ENCODE data around the gene LRRC8A. TPM values are rescaled to one million over a fixed set of nuclear protein-coding genes. Genes with fewer than 3 reads are reported as not detected.

The LRRC8A gene
- total and polyA plus RNA-seq, 2 experiments from 2014 or later: 37.3 to 80.5 TPM

DNA sequence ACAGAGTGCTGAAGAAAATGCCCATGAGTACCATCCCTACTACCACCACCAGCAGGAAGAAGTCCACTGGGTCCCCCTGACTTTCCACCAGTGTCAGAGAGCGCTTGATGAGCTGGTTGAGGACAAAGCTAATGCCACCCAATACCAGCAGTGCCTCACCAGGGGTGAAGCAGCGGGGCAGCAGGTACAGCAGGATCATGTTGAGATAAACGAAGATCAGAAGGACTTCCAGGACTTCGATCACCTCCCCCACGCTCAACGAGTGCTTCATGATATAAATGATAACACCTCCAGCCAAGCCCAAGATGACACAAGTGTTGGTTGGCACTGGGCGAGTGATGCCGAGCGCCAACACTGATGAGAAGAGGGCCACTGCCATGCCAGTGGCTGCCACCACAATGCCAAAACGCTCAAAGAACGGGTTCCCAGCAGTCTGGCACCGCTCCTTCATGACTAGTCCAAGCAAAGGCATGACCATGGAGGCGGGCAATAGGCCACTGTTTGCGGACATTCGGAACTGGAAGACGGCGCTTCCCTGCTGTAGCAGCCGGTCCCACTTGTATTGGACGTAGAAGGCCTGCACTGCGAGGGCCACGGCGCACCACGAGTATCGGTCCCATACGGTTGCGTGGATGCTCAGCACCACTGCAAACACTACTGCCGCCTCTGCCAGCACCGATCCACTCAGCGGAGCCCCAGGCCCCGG, 64.8 kb downstream of the LRRC8A start (continued):
- TF ChIP-seq, protein P1, sequence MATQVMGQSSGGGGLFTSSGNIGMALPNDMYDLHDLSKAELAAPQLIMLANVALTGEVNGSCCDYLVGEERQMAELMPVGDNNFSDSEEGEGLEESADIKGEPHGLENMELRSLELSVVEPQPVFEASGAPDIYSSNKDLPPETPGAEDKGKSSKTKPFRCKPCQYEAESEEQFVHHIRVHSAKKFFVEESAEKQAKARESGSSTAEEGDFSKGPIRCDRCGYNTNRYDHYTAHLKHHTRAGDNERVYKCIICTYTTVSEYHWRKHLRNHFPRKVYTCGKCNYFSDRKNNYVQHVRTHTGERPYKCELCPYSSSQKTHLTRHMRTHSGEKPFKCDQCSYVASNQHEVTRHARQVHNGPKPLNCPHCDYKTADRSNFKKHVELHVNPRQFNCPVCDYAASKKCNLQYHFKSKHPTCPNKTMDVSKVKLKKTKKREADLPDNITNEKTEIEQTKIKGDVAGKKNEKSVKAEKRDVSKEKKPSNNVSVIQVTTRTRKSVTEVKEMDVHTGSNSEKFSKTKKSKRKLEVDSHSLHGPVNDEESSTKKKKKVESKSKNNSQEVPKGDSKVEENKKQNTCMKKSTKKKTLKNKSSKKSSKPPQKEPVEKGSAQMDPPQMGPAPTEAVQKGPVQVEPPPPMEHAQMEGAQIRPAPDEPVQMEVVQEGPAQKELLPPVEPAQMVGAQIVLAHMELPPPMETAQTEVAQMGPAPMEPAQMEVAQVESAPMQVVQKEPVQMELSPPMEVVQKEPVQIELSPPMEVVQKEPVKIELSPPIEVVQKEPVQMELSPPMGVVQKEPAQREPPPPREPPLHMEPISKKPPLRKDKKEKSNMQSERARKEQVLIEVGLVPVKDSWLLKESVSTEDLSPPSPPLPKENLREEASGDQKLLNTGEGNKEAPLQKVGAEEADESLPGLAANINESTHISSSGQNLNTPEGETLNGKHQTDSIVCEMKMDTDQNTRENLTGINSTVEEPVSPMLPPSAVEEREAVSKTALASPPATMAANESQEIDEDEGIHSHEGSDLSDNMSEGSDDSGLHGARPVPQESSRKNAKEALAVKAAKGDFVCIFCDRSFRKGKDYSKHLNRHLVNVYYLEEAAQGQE (IDR thresholded peaks at IDR 0.05; ENCODE audit: unreplicated experiment): no peak
- TF ChIP-seq CREB1 (CRISPR knock-in tag; IDR thresholded peaks at IDR 0.05; ENCODE audit: low read depth) (no peak), ZNF114 (CRISPR knock-in tag; IDR thresholded peaks at IDR 0.05) (no peak)
- TF ChIP-seq, protein P2, sequence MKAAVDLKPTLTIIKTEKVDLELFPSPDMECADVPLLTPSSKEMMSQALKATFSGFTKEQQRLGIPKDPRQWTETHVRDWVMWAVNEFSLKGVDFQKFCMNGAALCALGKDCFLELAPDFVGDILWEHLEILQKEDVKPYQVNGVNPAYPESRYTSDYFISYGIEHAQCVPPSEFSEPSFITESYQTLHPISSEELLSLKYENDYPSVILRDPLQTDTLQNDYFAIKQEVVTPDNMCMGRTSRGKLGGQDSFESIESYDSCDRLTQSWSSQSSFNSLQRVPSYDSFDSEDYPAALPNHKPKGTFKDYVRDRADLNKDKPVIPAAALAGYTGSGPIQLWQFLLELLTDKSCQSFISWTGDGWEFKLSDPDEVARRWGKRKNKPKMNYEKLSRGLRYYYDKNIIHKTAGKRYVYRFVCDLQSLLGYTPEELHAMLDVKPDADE (IDR thresholded peaks at IDR 0.05): no peak

DNA sequence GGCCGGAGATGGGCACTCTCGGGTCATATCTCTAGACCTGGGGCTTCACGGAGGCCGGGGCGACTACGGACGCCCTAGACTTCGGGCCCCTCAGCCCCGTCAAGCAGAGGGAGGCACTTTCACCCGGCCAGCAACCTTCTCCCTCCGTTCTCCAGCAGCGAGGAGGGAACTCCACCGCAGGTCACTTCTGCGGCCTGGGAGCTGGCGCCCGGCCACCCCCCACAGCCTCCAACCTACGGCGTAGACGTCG, 65.3 kb downstream of the LRRC8A start:
- Histone ChIP-seq H3K36me3 (ENCODE audit: insufficient read depth) (peaks cover 13% of the 10 kb centered on the region; the same call in 1 of the 2 replicates), H3K79me2 (replicated peaks; ENCODE audit: insufficient read depth) (peaks cover 35% of the 10 kb centered on the region), H3F3A (replicated peaks; ENCODE audit: low read depth) (0 out of 2 replicates have a peak, but pooled peaks cover 6% of the 10 kb centered on the region), H3K27ac (ENCODE audit: low read depth) (peak overlapping the region; percentile 72; the same call in 1 of the 2 replicates), H3K9me2 (ENCODE audit: insufficient read depth) (no peaks in the 10 kb centered on the region), H2AFZ (peak overlapping the region; percentile 69; the same call in 1 of the 2 replicates), H3K27me3 (ENCODE audit: insufficient read depth) (no peaks in the 10 kb centered on the region), H3K4me3 (peak overlapping the region; percentile 99), H3K4me1 (ENCODE audit: insufficient read depth) (no peaks in the 10 kb centered on the region; the same call in 1 of the 2 replicates), H3K4me2 (peak overlapping the region; percentile 99), H4K20me1 (replicated peaks; ENCODE audit: insufficient read depth) (no peaks in the 10 kb centered on the region; the same call in none of the 2 replicates)
- DNase-seq (ENCODE audit: low spot score) (no peak), ATAC-seq (peak; percentile 55)
- Mint-ChIP-seq H3K9me3 (no peaks in the 10 kb centered on the region), H3K4me1 (peaks cover 18% of the 10 kb centered on the region), H3K36me3 (ENCODE audit: low read depth) (peaks cover 41% of the 10 kb centered on the region), H3K27me3 (ENCODE audit: insufficient read depth, low read depth, poor library complexity) (peaks cover 11% of the 10 kb centered on the region), H3K27ac (peak overlapping the region; percentile 98), H3K4me3 (peak overlapping the region; percentile 93)
- no peak for TF ChIP-seq EZH2phosphoT487 (IDR thresholded peaks at IDR 0.05; ENCODE audit: unreplicated experiment)
- TF ChIP-seq, protein P2 (IDR thresholded peaks at IDR 0.05): no peak
